ENCODE data around the gene NAP1L5. TPM values are rescaled to one million over a fixed set of nuclear protein-coding genes. Genes with fewer than 3 reads are reported as not detected.

NAP1L5 gene
- total and polyA plus RNA-seq, 2 of the 13 experiments (the other 11 are each of a cell fraction or from before 2014, with no cell fraction given): 1.3 to 1.6 TPM

GRCh38 chr4:88718098-88718497 is 20.5 kb upstream of the NAP1L5 start:
- Histone ChIP-seq H3K4me2 (ENCODE audit: low read depth, low read length) (no peak overlapping the region), H3K9ac (ENCODE audit: insufficient read depth, low read depth, low read length) (no peak overlapping the region), H3K4me1 (ENCODE audit: insufficient read depth, low read length) (no peaks in the 10 kb centered on the region), H3K9me3 (ENCODE audit: low read length) (peaks cover 16% of the 10 kb centered on the region), H4K20me1 (ENCODE audit: insufficient read depth, low read length) (no peaks in the 10 kb centered on the region), H3K79me2 (ENCODE audit: insufficient read depth, low read length) (no peaks in the 10 kb centered on the region), H3K27me3 (ENCODE audit: control insufficient read depth in 1 of 2, insufficient read depth in 2 of 2, low read length in 2 of 2) (no peaks in the 10 kb centered on the region), H3K4me3 (replicated peaks in 1 of 3; ENCODE audit: insufficient read depth in 1 of 3, low read depth in 2 of 3, low read length in 3 of 3) (no peak overlapping the region), H3K27ac (ENCODE audit: extremely low read length, insufficient read depth, low read length) (no peak overlapping the region), H3K36me3 (replicated peaks in 1 of 2; ENCODE audit: control insufficient read depth in 1 of 2, insufficient read depth in 2 of 2, low read length in 2 of 2) (no peaks in the 10 kb centered on the region), H2AFZ (ENCODE audit: low read length) (no peak overlapping the region)
- no peak for FAIRE-seq
- BruUV-seq (replicated peaks): no TSS peak
- intact Hi-C loops (cut with micrococcal nuclease; ENCODE audit: unreplicated experiment) (no loop called here), in situ Hi-C loops (cut with HindIII; ENCODE audit: extremely low pct_ligation_motif_present, low pct_unique_long_range_greater_than_20kb) (no loop called here)
- ChIA-PET POLR2A (no interaction called here), CTCF (ENCODE audit: low intra/inter-chr PET ratio, low total read pairs) (no interaction called here)
- no peak for ATAC-seq
- DNase-seq (ENCODE audit: low spot score): no peak
- peak in 1 of 2 experiments; percentile 32; a peak in 1 of 4 replicates for TF ChIP-seq MAFK (conservative IDR thresholded peaks at IDR 0.05 in 1 of 2, IDR thresholded peaks at IDR 0.05 in 1 of 2; ENCODE audit: low read length in 2 of 2)
- TF ChIP-seq MAF1 (CRISPR knock-in tag; IDR thresholded peaks at IDR 0.05; ENCODE audit: borderline replicate concordance): no peak
- 71% methylated on average over 5 of the region's 5 CpGs for WGBS (ENCODE audit: low lambda C conversion rate)

- POLR2A ChIA-PET: no interaction called here
These were observed 16.2 kb upstream of the NAP1L5 start for GRCh38 chr4:88713782-88714181.

More at GRCh38 chr4:88713782-88714181, 16.2 kb upstream of the NAP1L5 start:
- ATAC-seq (no peak), DNase-seq (ENCODE audit: low spot score) (no peak), FAIRE-seq (no peak)
- intact Hi-C loops (cut with micrococcal nuclease; ENCODE audit: unreplicated experiment) (no loop called here), in situ Hi-C loops (cut with HindIII; ENCODE audit: extremely low pct_ligation_motif_present, low pct_unique_long_range_greater_than_20kb) (no loop called here)
- no peak for TF ChIP-seq NCOA2 (CRISPR knock-in tag; IDR thresholded peaks at IDR 0.05)
- TF ChIP-seq ZNF24 (IDR thresholded peaks at IDR 0.05): no peak
- no peak for TF ChIP-seq CBX5 (CRISPR knock-in tag; IDR thresholded peaks at IDR 0.05; ENCODE audit: borderline replicate concordance)
- TF ChIP-seq MXD4 (CRISPR knock-in tag; IDR thresholded peaks at IDR 0.05): no peak
- no peak for TF ChIP-seq NAIF1 (CRISPR knock-in tag; IDR thresholded peaks at IDR 0.05; ENCODE audit: borderline replicate concordance)
- TF ChIP-seq ARNT2 (CRISPR knock-in tag; IDR thresholded peaks at IDR 0.05; ENCODE audit: low read depth): no peak
- TF ChIP-seq, protein P1, sequence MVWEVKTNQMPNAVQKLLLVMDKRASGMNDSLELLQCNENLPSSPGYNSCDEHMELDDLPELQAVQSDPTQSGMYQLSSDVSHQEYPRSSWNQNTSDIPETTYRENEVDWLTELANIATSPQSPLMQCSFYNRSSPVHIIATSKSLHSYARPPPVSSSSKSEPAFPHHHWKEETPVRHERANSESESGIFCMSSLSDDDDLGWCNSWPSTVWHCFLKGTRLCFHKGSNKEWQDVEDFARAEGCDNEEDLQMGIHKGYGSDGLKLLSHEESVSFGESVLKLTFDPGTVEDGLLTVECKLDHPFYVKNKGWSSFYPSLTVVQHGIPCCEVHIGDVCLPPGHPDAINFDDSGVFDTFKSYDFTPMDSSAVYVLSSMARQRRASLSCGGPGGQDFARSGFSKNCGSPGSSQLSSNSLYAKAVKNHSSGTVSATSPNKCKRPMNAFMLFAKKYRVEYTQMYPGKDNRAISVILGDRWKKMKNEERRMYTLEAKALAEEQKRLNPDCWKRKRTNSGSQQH (CRISPR knock-in tag; IDR thresholded peaks at IDR 0.05; ENCODE audit: low read depth): no peak
- no peak for TF ChIP-seq MXD1 (CRISPR knock-in tag; IDR thresholded peaks at IDR 0.05)
- H3K4me1 ChIP-seq (ENCODE audit: insufficient read depth, low read length): no peaks in the 10 kb centered on the region
- no peak overlapping the region for H2AFZ ChIP-seq (ENCODE audit: low read length)
- BruUV-seq (replicated peaks): no TSS peak
- peaks cover 16% of the 10 kb centered on the region for H3K9me3 ChIP-seq (ENCODE audit: low read length)
- H3K27ac ChIP-seq (ENCODE audit: extremely low read length, insufficient read depth, low read length): no peak overlapping the region
- no peaks in the 10 kb centered on the region for H3K79me2 ChIP-seq (ENCODE audit: insufficient read depth, low read length)
- WGBS (ENCODE audit: low lambda C conversion rate): 100% methylated on average over 1 of the region's 1 CpG
- H3K4me2 ChIP-seq (ENCODE audit: low read depth, low read length): no peak overlapping the region
- H4K20me1 ChIP-seq (ENCODE audit: insufficient read depth, low read length): no peaks in the 10 kb centered on the region
- no peaks in the 10 kb centered on the region for H3K27me3 ChIP-seq (ENCODE audit: control insufficient read depth in 1 of 2, insufficient read depth in 2 of 2, low read length in 2 of 2)
- no peaks in the 10 kb centered on the region for H3K36me3 ChIP-seq (replicated peaks in 1 of 2; ENCODE audit: control insufficient read depth in 1 of 2, insufficient read depth in 2 of 2, low read length in 2 of 2)
- H3K4me3 ChIP-seq (replicated peaks in 1 of 3; ENCODE audit: insufficient read depth in 1 of 3, low read depth in 2 of 3, low read length in 3 of 3): no peak overlapping the region
- H3K9ac ChIP-seq (ENCODE audit: insufficient read depth, low read depth, low read length): no peak overlapping the region
- CTCF ChIA-PET (ENCODE audit: low intra/inter-chr PET ratio, low total read pairs): no interaction called here

All from HepG2 (cell line).